ENCODE measurements around the gene MAP4K1.

MAP4K1 gene

GRCh38 chr19:38539751-38540150, 78.0 kb downstream of the MAP4K1 start:
- TF ChIP-seq CTCF (conservative IDR thresholded peaks at IDR 0.05; ENCODE audit: control insufficient read depth, insufficient read depth, low read depth, low read length): no peak
- DNase-seq (ENCODE audit: low read depth): no peak
- H3K4me3 ChIP-seq (ENCODE audit: control insufficient read depth, low read depth, low read length): no peak overlapping the region

- TF ChIP-seq CTCF (conservative IDR thresholded peaks at IDR 0.05; ENCODE audit: control insufficient read depth, insufficient read depth, low read depth, low read length): no peak
- no peak overlapping the region for H3K4me3 ChIP-seq (ENCODE audit: control insufficient read depth, low read depth, low read length)
- no peak for DNase-seq (ENCODE audit: low read depth)
Observed at GRCh38 chr19:38538793-38539528, 78.8 kb downstream of the MAP4K1 start.

- no peak overlapping the region for H3K4me3 ChIP-seq (ENCODE audit: control insufficient read depth, low read depth, low read length)
- TF ChIP-seq CTCF (conservative IDR thresholded peaks at IDR 0.05; ENCODE audit: control insufficient read depth, insufficient read depth, low read depth, low read length): no peak
- DNase-seq (ENCODE audit: low read depth): no peak
Observed at GRCh38 chr19:38538386-38538785, 79.4 kb downstream of the MAP4K1 start.
